A549 treated with AZD9567 at 1 μM for 4 hours (cell line): ENCODE data around the gene TBCK. TPM values are rescaled to one million over a fixed set of nuclear protein-coding genes. Genes with fewer than 3 reads are reported as not detected.

Experiments
- total RNA-seq: library from RNA; stranded (reverse); fragments of 200-300 nt; extraction: Qiagen RNA extraction; gene quantifications from 5 replicates; pipeline ENCODE4 v1.2.3, GENCODE V29; 2022; ENCODE audit not compliant: insufficient read depth

Gene TBCK
- total RNA-seq = 2.9 to 6.4 TPM (median 3.0 TPM) in 5 replicates

DNA sequence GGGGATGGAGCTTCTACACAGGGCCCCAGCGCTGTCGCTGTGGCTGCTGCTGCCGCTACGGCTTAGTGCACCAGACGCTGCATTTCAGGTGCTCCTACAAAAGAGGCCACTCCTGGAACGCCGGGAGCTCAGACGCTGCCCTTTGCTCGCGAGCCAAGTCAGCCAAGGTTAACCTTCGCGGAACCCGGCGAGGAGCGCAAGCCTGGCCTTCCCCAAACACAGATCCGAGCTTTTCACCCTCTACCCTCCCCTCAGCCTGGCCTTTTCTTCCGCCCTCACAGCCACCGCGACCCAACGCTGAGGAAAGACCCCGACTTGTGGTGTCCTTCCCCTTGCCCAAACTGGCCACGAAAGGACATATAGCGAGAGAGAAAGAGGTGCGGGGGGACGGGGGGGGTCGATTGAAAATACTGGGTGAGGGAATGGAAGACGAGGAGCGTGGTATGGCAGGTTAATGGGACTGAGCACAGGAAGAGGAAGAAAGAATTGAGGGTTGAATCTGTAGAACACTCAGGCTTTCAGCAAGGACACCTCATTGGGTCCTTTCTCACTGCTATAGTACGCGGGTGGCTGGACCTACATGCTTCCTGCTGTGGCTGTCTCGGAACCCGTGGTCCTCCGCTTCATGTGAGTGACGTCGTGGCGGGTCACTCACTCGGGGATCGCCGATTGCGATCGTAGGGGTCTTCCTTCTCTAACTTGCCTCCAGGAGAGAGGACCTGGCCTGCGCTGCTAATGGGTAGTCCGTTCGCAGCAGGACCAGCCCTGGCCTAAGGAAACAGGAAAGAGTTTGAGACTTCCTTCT, at the start of gene TBCK, which contains the start of gene AIMP1:
TBCK (minus strand) TSS at position 242 of the 805 bp plus-strand sequence. CDS start 7,249 bp downstream, outside the sequence.
AIMP1 (plus strand) TSS at position 583 of the 805 bp plus-strand sequence. CDS start 8,460 bp downstream, outside the sequence.

Other genes starting within 250 kb of the TBCK start
- gene AIMP1, start 341 bp upstream of the TBCK start, total RNA-seq = 39.3 to 46.4 TPM (median 44.1 TPM) in 5 replicates
- gene GIMD1, start 52.6 kb upstream of the TBCK start, total RNA-seq = not detected in 5 replicates